ENCODE measurements around the gene RPUSD1. TPM values are rescaled to one million over a fixed set of nuclear protein-coding genes. Genes with fewer than 3 reads are reported as not detected.
"Not testable (repeated sequence)": the region's sequence is repeated elsewhere in the genome, so short reads cannot be mapped to it uniquely, and the experiment has no call there.

Gene RPUSD1
- total RNA-seq, 1 donor from 2014 or later, result 23.7 TPM

DNA sequence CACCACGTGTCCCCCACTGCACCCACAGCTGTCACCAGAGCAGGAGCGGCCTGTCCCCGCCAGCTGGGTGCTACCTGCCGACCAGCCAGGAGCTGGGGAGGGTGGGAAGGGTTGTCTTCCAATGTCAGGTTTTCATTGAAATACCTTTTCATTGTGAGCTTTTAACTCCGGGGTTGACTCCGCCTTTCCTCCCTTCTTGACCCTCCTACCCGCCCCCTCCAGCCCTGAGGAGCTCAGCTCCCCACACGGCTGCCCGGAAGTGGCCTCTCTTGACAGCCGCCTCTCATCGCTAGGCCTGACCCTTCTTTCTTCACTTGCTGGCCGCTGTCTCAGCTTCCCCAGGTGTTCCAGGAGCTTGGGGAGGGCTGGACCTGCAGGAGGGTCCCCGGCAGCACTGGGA lies 33.6 kb upstream of the RPUSD1 start:
- Mint-ChIP-seq H3K9me3 (no peaks in the 10 kb centered on the region), H3K27ac (no peak overlapping the region), H3K27me3 (peaks cover 10% of the 10 kb centered on the region), H3K36me3 (no peaks in the 10 kb centered on the region), H3K4me1 (ENCODE audit: unreplicated experiment) (peaks cover 8% of the 10 kb centered on the region), H3K4me3 (no peak overlapping the region)
- TF ChIP-seq, protein P1, sequence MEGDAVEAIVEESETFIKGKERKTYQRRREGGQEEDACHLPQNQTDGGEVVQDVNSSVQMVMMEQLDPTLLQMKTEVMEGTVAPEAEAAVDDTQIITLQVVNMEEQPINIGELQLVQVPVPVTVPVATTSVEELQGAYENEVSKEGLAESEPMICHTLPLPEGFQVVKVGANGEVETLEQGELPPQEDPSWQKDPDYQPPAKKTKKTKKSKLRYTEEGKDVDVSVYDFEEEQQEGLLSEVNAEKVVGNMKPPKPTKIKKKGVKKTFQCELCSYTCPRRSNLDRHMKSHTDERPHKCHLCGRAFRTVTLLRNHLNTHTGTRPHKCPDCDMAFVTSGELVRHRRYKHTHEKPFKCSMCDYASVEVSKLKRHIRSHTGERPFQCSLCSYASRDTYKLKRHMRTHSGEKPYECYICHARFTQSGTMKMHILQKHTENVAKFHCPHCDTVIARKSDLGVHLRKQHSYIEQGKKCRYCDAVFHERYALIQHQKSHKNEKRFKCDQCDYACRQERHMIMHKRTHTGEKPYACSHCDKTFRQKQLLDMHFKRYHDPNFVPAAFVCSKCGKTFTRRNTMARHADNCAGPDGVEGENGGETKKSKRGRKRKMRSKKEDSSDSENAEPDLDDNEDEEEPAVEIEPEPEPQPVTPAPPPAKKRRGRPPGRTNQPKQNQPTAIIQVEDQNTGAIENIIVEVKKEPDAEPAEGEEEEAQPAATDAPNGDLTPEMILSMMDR (conservative IDR thresholded peaks at IDR 0.05), result no peak
- no peak for DNase-seq (ENCODE audit: extremely low spot score, unreplicated experiment)

DNA sequence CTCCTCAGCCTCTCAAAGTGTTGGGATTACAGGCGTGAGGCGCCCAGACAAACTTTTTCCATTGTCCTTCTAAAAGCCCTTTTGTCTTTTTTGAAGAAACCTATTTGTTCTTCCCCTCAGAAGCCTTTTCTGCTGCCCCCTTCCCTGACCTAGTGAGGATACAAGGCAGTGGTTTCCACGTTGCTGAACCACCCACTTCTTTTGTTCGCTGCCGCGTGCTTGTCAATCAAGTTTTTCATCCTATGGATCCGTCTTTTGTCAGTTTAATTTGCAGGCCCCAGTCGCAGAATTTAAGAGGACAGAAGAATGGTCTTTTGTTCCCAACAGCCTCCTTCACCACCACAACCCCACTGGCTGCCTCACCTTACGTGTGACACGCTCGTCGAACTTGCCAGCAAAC lies 32.6 kb upstream of the RPUSD1 start:
- DNase-seq (ENCODE audit: extremely low spot score, unreplicated experiment), result no peak

DNA sequence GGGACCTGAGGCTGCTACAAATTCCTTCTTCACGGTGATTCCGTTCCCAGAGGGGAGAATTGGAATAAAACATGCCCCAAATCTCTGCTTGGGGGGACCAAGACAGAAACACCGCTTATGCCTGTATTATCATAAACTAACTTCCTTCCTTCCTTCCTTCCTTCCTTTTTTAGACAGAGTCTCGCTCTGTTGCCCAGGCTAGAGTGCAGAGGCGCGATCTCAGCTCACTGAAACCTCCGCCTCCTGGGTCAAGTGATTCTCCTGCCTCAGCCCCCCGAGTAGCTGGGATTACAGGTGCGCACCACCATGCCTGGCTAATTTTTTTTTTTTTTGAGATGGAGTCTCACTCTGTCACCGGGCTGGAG lies 31.8 kb upstream of the RPUSD1 start:
- not testable (repeated sequence) for H3K4me3 Mint-ChIP-seq; H3K27me3 Mint-ChIP-seq; H3K27ac Mint-ChIP-seq; H3K36me3 Mint-ChIP-seq; H3K9me3 Mint-ChIP-seq; H3K4me1 Mint-ChIP-seq (ENCODE audit: unreplicated experiment); DNase-seq (ENCODE audit: extremely low spot score, unreplicated experiment)

More for the DNA sequence above, 32.6 kb upstream of the RPUSD1 start:
- no peaks in the 10 kb centered on the region for H3K36me3 Mint-ChIP-seq
- H3K27me3 Mint-ChIP-seq, result peaks cover 8% of the 10 kb centered on the region
- H3K27ac Mint-ChIP-seq, result no peak overlapping the region
- H3K9me3 Mint-ChIP-seq, result no peaks in the 10 kb centered on the region
- peaks cover 5% of the 10 kb centered on the region for H3K4me1 Mint-ChIP-seq (ENCODE audit: unreplicated experiment)
- H3K4me3 Mint-ChIP-seq, result no peak overlapping the region
- TF ChIP-seq, protein P1 (conservative IDR thresholded peaks at IDR 0.05), result no peak

DNA sequence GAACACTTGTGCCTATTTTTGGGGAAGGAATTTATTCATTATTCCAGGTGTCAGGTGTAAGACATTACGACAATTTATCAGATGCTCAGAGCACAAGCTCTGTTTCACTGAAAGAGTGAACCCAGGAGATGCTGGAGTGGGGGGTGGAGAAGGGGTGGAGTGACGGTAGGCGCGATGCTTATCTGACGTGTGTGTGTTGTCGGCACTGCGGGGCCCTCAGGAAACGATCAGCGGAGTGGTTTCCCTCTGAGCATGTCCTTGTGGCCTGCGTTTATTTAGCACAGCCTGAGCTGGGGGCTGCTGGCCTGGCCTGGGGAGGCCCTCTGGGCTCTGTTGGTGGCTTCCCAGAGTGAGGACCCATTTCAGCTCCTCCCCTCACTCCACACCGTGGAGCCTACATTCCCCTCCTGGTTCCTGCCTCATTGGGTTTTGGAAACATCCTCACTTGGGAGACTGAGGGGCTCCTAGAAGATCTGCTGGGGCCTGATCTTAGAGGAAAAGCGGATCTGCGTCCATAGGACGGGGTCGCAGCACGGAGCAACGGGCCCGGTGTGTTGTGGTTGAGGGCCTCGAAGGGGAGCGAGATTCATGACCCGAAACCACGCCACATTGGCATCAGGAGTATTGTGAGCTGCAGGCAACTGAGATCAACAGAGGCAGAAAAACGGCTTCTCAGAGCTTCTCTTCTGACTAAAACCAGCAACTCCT lies 31.3 kb upstream of the RPUSD1 start:
- no peak for DNase-seq (ENCODE audit: extremely low spot score, unreplicated experiment)
- TF ChIP-seq, protein P1 (conservative IDR thresholded peaks at IDR 0.05), result no peak
- Mint-ChIP-seq H3K4me1 (ENCODE audit: unreplicated experiment) (no peaks in the 10 kb centered on the region), H3K36me3 (no peaks in the 10 kb centered on the region), H3K27ac (no peak overlapping the region), H3K9me3 (no peaks in the 10 kb centered on the region), H3K27me3 (peaks cover 10% of the 10 kb centered on the region), H3K4me3 (no peak overlapping the region)

DNA sequence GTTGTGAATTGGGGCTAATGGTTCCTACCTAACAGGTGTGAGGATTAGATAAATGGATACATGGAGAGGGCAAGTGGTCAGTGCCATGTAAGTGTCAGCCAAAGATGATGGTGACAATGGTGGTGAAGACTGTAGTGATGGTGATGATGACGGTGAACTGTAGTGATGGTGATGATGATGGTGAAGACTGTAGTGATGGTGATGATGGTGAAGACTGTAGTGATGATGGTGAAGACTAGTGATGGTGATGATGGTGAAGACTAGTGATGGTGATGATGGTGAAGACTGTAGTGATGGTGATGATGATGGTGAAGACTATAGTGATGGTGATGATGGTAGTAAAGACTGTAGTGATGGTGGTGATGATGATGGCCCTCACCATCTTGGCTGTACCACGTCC lies 30.4 kb upstream of the RPUSD1 start:
- Mint-ChIP-seq H3K27ac (no peak overlapping the region), H3K4me3 (no peak overlapping the region), H3K36me3 (no peaks in the 10 kb centered on the region), H3K9me3 (no peaks in the 10 kb centered on the region), H3K4me1 (ENCODE audit: unreplicated experiment) (no peaks in the 10 kb centered on the region), H3K27me3 (peaks cover 12% of the 10 kb centered on the region)
- TF ChIP-seq, protein P1 (conservative IDR thresholded peaks at IDR 0.05), result no peak
- DNase-seq (ENCODE audit: extremely low spot score, unreplicated experiment), result no peak

DNA sequence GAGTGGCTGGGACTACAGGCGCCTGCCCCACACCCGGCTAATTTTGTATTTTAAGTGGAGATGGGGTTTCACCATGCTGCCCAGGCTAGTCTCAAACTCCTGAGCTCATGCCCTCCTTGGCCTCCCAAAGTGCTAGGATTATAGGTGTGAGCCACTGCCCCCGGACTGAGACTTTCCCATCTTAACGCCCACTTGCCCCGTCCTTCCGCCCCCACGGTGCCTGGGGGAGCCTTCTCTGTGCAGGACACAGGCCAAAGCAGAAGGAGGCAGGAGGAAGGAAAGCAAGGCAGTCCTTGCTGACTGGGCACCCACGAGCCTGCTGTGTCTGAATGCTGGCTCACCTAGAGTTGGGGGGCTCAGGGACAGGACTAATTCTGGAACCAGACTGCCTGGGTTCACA lies 30.0 kb upstream of the RPUSD1 start:
- no peaks in the 10 kb centered on the region for H3K36me3 Mint-ChIP-seq
- TF ChIP-seq, protein P1 (conservative IDR thresholded peaks at IDR 0.05), result no peak
- peaks cover 12% of the 10 kb centered on the region for H3K27me3 Mint-ChIP-seq
- H3K4me1 Mint-ChIP-seq (ENCODE audit: unreplicated experiment), result no peaks in the 10 kb centered on the region
- H3K4me3 Mint-ChIP-seq, result no peak overlapping the region
- no peak overlapping the region for H3K27ac Mint-ChIP-seq
- H3K9me3 Mint-ChIP-seq, result no peaks in the 10 kb centered on the region
- no peak for DNase-seq (ENCODE audit: extremely low spot score, unreplicated experiment)

Data from type B pancreatic cell (in vitro differentiated cells).